K562 treated with DMSO at 1 percent for 24 hours (cell line): ENCODE data around the gene SFTPB. TPM values are rescaled to one million over a fixed set of nuclear protein-coding genes. Genes with fewer than 3 reads are reported as not detected.

Experiments
- total RNA-seq: library from RNA; unstranded; fragments of 300-600 nt; gene quantifications from 2 replicates; pipeline ENCODE4 v1.2.3, GENCODE V29; 2022; ENCODE audit warnings: low read depth; ENCODE audit not compliant: insufficient read depth

SFTPB gene
- total RNA-seq, result not detected in 2 replicates

GRCh38 chr2:85668009-85668856, at the start of gene SFTPB:
SFTPB (minus strand) TSS chr2:85668199; CDS start chr2:85668183, 16 bp downstream.

GRCh38 chr2:85694052-85695025, 26.3 kb upstream of the SFTPB start, which contains the start of gene GNLY:
GNLY (plus strand) TSS chr2:85694358; CDS start chr2:85694419, 61 bp downstream.

GRCh38 chr2:85611705-85612587, 56.1 kb downstream of the SFTPB start, which contains the start of gene C2orf68:
C2orf68 (minus strand) TSS chr2:85612066; CDS start chr2:85611984, 82 bp downstream.

Other genes with a start within 250 kb of the SFTPB start
- 0.76 TPM in 1 of 2 replicates, not detected in the other for gene SH2D6, start 249.5 kb downstream of the SFTPB start, total RNA-seq
- 115 and 128 TPM in 2 replicates for gene MAT2A, start 129.0 kb downstream of the SFTPB start, total RNA-seq
- gene GGCX, start 106.7 kb downstream of the SFTPB start, total RNA-seq, result 27.4 and 29.3 TPM in 2 replicates
- 164 and 167 TPM in 2 replicates for gene VAMP8, start 90.6 kb downstream of the SFTPB start, total RNA-seq
- gene VAMP5, start 83.8 kb downstream of the SFTPB start, total RNA-seq, result 2.6 and 5.3 TPM in 2 replicates
- 272 and 273 TPM in 2 replicates for gene RNF181, start 72.5 kb downstream of the SFTPB start, total RNA-seq
- 23.7 and 25.1 TPM in 2 replicates for gene TMEM150A, start 65.5 kb downstream of the SFTPB start, total RNA-seq
- 42.4 and 47.8 TPM in 2 replicates for gene C2orf68, start 56.1 kb downstream of the SFTPB start, total RNA-seq
- gene USP39, start 52.0 kb downstream of the SFTPB start, total RNA-seq, result 87.7 and 99.2 TPM in 2 replicates
- gene GNLY, start 26.2 kb upstream of the SFTPB start, total RNA-seq, result not detected in 2 replicates
- 0.51 TPM in 1 of 2 replicates, not detected in the other for gene ATOH8, start 85.8 kb upstream of the SFTPB start, total RNA-seq
- gene ST3GAL5, start 220.8 kb upstream of the SFTPB start, total RNA-seq, result 7.0 and 8.4 TPM in 2 replicates